Measurements from ENCODE around the gene MSANTD4.

GRCh38 chr11:106061249-106061784 lies 39.3 kb upstream of the MSANTD4 start:
- TF ChIP-seq EZH2 (IDR thresholded peaks at IDR 0.05; ENCODE audit: insufficient read depth, poor library complexity, severe bottlenecking) (no peak), EZH2phosphoT487 (IDR thresholded peaks at IDR 0.05; ENCODE audit: insufficient read depth, low read depth) (no peak)

Data from GM23248 (cell line).